B cell (primary cell): ENCODE measurements around the gene ABCA2.

ENCODE experiments used
- EZH2 ChIP-seq: IDR thresholded peaks from 2 replicates; pipeline ENCODE4 v1.6.1; 2012; ENCODE audit warnings: borderline replicate concordance, low read depth, mild to moderate bottlenecking, moderate library complexity, low read length; ENCODE audit not compliant: insufficient read depth, poor library complexity, severe bottlenecking
- TF ChIP-seq, protein P1 (sequence below): fragments of 200-600 bp; IDR thresholded peaks from one replicate; pipeline ENCODE4 v1.8.0; 2022; ENCODE audit warnings: antibody characterized with exemption, mild to moderate bottlenecking

- TF ChIP-seq, protein P1, sequence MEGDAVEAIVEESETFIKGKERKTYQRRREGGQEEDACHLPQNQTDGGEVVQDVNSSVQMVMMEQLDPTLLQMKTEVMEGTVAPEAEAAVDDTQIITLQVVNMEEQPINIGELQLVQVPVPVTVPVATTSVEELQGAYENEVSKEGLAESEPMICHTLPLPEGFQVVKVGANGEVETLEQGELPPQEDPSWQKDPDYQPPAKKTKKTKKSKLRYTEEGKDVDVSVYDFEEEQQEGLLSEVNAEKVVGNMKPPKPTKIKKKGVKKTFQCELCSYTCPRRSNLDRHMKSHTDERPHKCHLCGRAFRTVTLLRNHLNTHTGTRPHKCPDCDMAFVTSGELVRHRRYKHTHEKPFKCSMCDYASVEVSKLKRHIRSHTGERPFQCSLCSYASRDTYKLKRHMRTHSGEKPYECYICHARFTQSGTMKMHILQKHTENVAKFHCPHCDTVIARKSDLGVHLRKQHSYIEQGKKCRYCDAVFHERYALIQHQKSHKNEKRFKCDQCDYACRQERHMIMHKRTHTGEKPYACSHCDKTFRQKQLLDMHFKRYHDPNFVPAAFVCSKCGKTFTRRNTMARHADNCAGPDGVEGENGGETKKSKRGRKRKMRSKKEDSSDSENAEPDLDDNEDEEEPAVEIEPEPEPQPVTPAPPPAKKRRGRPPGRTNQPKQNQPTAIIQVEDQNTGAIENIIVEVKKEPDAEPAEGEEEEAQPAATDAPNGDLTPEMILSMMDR = no peak
- TF ChIP-seq EZH2 = no peak
Measured at GRCh38 chr9:137077010-137077747, 49.1 kb upstream of the ABCA2 start, which contains the start of gene UAP1L1.
